Hematopoietic multipotent progenitor cell treated with erythropoietin and hydrocortisone succinate and interleukin-3 and kit ligand, for 6 days (in vitro differentiated cells): ENCODE results near the gene MARCKSL1.
"Not testable (repeated sequence)": the region's sequence is repeated elsewhere in the genome, so short reads cannot be mapped to it uniquely, and the experiment has no call there.

Experiments
- DNase-seq: peaks from one replicate; pipeline ENCODE4 v3.0.0-alpha.2; 2015

MARCKSL1 gene

DNA sequence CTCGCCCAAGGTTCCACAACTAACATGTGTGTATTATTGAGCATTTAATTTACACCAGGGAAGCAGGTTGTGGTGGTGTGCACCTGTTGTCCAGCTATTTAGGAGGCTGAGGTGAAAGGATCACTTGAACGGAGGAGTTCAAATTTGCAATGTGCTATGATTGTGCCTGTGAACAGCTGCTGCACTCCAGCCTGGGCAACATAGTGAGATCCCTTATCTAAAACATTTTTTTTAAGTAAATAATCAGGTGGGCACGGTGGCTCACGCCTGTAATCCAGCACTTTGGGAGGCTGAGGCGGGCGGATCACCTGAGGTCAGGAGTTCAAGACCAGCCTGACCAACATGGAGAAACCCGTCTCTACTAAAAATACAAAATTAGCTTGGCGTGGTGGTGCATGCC, 51.3 kb downstream of the MARCKSL1 start:
- not testable (repeated sequence) for DNase-seq
